22Rv1 (cell line): ENCODE results near the gene ZNF365.

Experiments
- H3K27ac ChIP-seq: fragments of 450-650 bp; 2 replicates; pipeline ENCODE4 v1.5.1; 2017
- ZFX ChIP-seq: fragments of 450-650 bp; IDR thresholded peaks from 2 replicates; pipeline ENCODE4 v1.6.1; 2017; ENCODE audit warnings: antibody characterized with exemption, borderline replicate concordance

ZNF365 gene

GRCh38 chr10:62451611-62451975 is 77.4 kb downstream of the ZNF365 start:
- no peak overlapping the region for H3K27ac ChIP-seq

More at GRCh38 chr10:62451611-62451975, 77.4 kb downstream of the ZNF365 start:
- no peak for TF ChIP-seq ZFX
